ENCODE measurements around the gene FNDC8. TPM values are rescaled to one million over a fixed set of nuclear protein-coding genes. Genes with fewer than 3 reads are reported as not detected.

FNDC8 gene
- total RNA-seq, 3 donors from 2014 or later, result not detected

DNA sequence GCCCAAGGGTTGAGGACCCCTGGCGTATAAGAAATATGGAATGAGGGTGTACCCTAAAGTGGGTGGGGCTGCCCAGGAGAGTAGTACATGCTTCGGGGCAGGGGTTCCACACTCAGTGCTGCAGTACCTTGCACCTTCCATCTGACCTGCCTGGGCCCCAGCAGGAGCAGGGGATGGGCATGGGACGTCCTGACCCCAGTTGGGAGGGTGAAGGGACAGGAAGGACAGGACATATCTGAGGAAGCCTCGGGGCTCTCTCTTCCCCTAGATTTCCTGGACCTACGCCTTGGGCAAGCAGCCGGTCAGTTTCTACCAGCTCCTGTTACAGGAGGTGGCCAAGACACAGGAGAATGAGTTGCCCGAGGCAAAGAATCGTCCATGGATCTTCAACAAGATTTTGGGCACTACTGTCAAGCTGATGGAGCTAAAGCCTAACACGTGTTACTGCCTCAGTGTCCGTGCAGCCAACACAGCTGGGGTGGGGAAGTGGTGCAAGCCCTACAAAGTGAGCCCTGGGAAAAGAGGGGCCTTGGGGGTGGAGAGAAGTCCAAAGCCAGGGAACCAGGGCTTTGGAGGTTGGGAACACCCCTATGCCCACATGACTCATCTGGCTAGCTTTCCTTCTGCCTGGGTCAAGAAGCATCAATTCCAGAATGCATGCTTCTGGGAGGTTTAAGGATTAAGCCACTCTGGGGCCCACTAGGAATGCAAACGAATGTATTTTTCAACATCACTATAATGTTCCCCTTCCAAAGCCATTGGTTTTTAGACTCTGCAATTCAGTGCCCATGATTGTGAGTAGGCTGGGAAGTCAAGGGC lies 7.9 kb downstream of the FNDC8 start:
- intact Hi-C loops (cut with DNase I; ENCODE audit: low total_unique reads), result no loop called here
- H3K9me3 ChIP-seq, result no peaks in the 10 kb centered on the region
- TF ChIP-seq, protein P1, sequence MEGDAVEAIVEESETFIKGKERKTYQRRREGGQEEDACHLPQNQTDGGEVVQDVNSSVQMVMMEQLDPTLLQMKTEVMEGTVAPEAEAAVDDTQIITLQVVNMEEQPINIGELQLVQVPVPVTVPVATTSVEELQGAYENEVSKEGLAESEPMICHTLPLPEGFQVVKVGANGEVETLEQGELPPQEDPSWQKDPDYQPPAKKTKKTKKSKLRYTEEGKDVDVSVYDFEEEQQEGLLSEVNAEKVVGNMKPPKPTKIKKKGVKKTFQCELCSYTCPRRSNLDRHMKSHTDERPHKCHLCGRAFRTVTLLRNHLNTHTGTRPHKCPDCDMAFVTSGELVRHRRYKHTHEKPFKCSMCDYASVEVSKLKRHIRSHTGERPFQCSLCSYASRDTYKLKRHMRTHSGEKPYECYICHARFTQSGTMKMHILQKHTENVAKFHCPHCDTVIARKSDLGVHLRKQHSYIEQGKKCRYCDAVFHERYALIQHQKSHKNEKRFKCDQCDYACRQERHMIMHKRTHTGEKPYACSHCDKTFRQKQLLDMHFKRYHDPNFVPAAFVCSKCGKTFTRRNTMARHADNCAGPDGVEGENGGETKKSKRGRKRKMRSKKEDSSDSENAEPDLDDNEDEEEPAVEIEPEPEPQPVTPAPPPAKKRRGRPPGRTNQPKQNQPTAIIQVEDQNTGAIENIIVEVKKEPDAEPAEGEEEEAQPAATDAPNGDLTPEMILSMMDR (IDR thresholded peaks at IDR 0.05), result no peak
- TF ChIP-seq POLR2AphosphoS5 (IDR thresholded peaks at IDR 0.05) (no peak), POLR2A (IDR thresholded peaks at IDR 0.05) (no peak)
- H3K27me3 ChIP-seq, result no peaks in the 10 kb centered on the region
- no peak overlapping the region for H3K4me3 ChIP-seq
- H3K36me3 ChIP-seq, result no peaks in the 10 kb centered on the region
- no peaks in the 10 kb centered on the region for H3K4me1 ChIP-seq
- DNase-seq (ENCODE audit: low spot score in 2 of 2), result no peak
- no peak overlapping the region for H3K27ac ChIP-seq

DNA sequence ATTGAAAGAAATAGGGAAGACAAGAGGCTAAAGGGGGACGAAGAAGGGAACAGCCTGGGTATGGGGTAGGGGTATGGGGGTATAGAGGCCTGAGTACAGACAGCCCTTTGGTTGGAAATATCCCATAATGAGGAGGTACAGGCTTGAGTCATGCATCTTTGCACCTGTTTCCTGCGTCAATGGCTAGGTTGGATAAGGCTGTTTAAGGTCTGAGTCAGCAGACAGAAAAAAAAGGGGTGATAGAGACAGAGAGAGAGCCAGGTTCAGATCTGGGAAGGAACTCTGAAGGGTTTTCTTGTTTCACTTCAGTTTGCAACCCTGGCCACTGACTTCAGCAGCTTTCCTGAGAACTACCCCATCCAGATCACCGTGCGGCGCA lies 8.5 kb downstream of the FNDC8 start:
- Histone ChIP-seq H3K4me1 (no peaks in the 10 kb centered on the region), H3K9me3 (no peaks in the 10 kb centered on the region), H3K4me3 (no peak overlapping the region), H3K27me3 (no peaks in the 10 kb centered on the region), H3K27ac (no peak overlapping the region), H3K36me3 (no peaks in the 10 kb centered on the region)
- TF ChIP-seq, protein P1 (IDR thresholded peaks at IDR 0.05), result no peak
- TF ChIP-seq POLR2AphosphoS5 (IDR thresholded peaks at IDR 0.05) (no peak), POLR2A (IDR thresholded peaks at IDR 0.05) (no peak)
- no peak for DNase-seq (ENCODE audit: low spot score in 2 of 2)
- intact Hi-C loops (cut with DNase I; ENCODE audit: low total_unique reads), result no loop called here

DNA sequence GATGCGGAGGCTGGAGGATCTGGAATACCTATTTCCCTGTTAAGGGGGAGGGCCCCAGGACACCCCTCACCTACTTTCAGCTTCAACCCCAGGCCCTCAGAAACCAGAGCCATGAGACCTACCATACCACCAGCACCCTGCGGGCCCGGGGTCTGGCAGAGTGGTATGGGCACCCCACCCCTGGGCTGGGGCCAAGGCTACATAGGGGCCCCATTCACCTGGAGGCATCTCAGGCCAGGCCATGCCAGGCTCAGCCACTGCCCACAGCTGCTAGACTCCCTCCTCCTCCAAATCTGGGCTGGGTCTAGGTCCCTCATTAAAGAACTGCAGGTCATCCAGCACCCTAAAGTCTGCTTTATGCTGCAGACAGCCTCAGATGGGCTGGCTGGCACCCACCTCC lies 9.0 kb downstream of the FNDC8 start:
- TF ChIP-seq, protein P1 (IDR thresholded peaks at IDR 0.05), result no peak
- TF ChIP-seq POLR2AphosphoS5 (IDR thresholded peaks at IDR 0.05), result no peak
- intact Hi-C loops (cut with DNase I; ENCODE audit: low total_unique reads), result no loop called here
- Histone ChIP-seq H3K27ac (no peak overlapping the region), H3K36me3 (no peaks in the 10 kb centered on the region), H3K27me3 (no peaks in the 10 kb centered on the region), H3K4me1 (no peaks in the 10 kb centered on the region), H3K4me3 (no peak overlapping the region), H3K9me3 (no peaks in the 10 kb centered on the region)
- no peak for DNase-seq (ENCODE audit: low spot score in 2 of 2)

DNA sequence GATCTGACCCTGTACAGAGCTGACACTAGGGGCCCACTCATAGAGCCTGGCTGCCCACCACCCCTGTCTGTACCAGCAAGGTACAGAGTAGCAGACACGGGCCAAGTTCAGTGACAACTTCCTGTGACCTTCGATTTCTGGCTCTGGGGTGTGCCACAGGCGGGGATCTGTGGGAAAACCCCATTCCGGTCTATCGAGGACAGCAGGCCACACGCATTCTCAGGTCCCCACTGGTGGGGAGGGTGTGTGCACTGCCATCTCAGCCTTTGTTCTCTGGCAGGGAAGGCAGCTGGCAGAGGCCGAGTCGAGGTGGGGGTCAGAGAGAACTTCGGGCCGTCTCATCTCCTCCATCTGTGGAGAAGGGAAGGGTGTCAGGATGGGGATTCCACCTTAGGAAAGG lies 10.7 kb downstream of the FNDC8 start:
- no peak for DNase-seq (ENCODE audit: low spot score in 2 of 2)
- no peak overlapping the region for H3K4me3 ChIP-seq
- TF ChIP-seq, protein P1 (IDR thresholded peaks at IDR 0.05), result no peak
- no peak for TF ChIP-seq POLR2AphosphoS5 (IDR thresholded peaks at IDR 0.05)
- no peaks in the 10 kb centered on the region for H3K4me1 ChIP-seq
- H3K27ac ChIP-seq, result no peak overlapping the region
- H3K27me3 ChIP-seq, result no peaks in the 10 kb centered on the region
- peaks cover 5% of the 10 kb centered on the region for H3K36me3 ChIP-seq
- intact Hi-C loops (cut with DNase I; ENCODE audit: low total_unique reads), result no loop called here
- H3K9me3 ChIP-seq, result no peaks in the 10 kb centered on the region

DNA sequence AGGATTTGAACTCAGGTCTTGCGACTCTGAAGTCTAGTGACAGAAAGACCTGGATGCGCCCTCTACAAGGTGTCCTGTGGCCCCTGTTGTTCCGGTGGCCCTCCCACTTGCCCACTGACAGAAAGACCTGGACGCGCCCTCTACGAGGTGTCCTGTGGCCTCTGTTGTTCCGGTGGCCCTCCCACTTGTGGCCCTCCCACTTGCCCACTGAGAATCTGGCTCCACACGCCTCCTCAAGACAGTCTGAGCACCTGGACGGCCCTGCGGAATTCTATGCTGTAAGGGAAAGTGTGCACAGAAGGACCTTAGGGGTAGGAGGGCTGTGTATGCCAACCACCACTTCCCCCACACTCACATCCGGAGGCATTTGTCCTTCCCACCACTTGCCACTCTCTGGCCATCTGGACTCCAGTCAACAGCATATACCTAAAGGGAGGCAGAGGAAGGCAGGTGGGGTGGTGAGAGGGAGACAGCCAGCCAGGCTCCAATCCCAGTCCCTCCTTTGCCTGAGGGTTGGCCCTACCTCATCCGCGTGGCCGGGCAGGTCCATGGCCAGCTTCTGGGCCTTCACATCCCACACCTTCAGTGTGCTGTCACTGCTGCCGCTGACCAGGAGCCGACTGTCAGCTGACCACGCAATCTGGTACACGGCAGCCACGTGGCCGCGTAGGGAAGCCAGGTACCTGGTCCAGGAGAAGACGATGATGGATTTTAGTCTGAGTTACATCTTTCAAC lies 11.6 kb downstream of the FNDC8 start:
- Histone ChIP-seq H3K4me3 (no peak overlapping the region), H3K4me1 (no peaks in the 10 kb centered on the region), H3K27ac (no peak overlapping the region), H3K9me3 (no peaks in the 10 kb centered on the region), H3K27me3 (no peaks in the 10 kb centered on the region), H3K36me3 (peaks cover 5% of the 10 kb centered on the region)
- no peak for DNase-seq (ENCODE audit: low spot score in 2 of 2)
- TF ChIP-seq, protein P1 (IDR thresholded peaks at IDR 0.05), result no peak
- no peak for TF ChIP-seq POLR2AphosphoS5 (IDR thresholded peaks at IDR 0.05)
- no peak for TF ChIP-seq POLR2A (IDR thresholded peaks at IDR 0.05)
- intact Hi-C loops (cut with DNase I; ENCODE audit: low total_unique reads), result no loop called here
